ENCODE results near the gene CCDC148.

- TF ChIP-seq, protein P1, sequence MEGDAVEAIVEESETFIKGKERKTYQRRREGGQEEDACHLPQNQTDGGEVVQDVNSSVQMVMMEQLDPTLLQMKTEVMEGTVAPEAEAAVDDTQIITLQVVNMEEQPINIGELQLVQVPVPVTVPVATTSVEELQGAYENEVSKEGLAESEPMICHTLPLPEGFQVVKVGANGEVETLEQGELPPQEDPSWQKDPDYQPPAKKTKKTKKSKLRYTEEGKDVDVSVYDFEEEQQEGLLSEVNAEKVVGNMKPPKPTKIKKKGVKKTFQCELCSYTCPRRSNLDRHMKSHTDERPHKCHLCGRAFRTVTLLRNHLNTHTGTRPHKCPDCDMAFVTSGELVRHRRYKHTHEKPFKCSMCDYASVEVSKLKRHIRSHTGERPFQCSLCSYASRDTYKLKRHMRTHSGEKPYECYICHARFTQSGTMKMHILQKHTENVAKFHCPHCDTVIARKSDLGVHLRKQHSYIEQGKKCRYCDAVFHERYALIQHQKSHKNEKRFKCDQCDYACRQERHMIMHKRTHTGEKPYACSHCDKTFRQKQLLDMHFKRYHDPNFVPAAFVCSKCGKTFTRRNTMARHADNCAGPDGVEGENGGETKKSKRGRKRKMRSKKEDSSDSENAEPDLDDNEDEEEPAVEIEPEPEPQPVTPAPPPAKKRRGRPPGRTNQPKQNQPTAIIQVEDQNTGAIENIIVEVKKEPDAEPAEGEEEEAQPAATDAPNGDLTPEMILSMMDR (IDR thresholded peaks at IDR 0.05; ENCODE audit: low read depth, low read length) = no peak
- no peak for TF ChIP-seq EZH2phosphoT487 (IDR thresholded peaks at IDR 0.05; ENCODE audit: low read depth)
Measured at GRCh38 chr2:158273791-158274190, 182.8 kb downstream of the CCDC148 start.
